GM12878 (cell line): Measurements from ENCODE around the gene FKBP6.

Experiments used
- ATF3 ChIP-seq: IDR thresholded peaks from 2 replicates; pipeline ENCODE4 v1.6.1; 2011; ENCODE audit warnings: low read depth, mild to moderate bottlenecking, low read length, moderate library complexity, borderline replicate concordance; ENCODE audit errors: extremely low read depth
- BCL11A ChIP-seq: IDR thresholded peaks from 2 replicates; pipeline ENCODE4 v1.6.1; 2011; ENCODE audit warnings: low read depth, low read length
- CREM ChIP-seq: IDR thresholded peaks from 2 replicates; pipeline ENCODE4 v1.6.1; 2014; ENCODE audit warnings: antibody characterized with exemption, low read depth
- CTCF ChIP-seq, 3 experiments: IDR thresholded peaks in 2 of 3; conservative IDR thresholded peaks in 1 of 3; 2 replicates each; pipeline ENCODE4 v1.5.1; 2011; ENCODE audit warnings: low read depth in 3 of 3, low read length in 3 of 3, mild to moderate bottlenecking in 3 of 3, control low read depth in 2 of 3, moderate library complexity in 2 of 3, inconsistent platforms in 1 of 3, mixed read lengths in 1 of 3; ENCODE audit not compliant: control insufficient read depth in 2 of 3, insufficient read depth in 1 of 3; ENCODE audit errors: extremely low read depth in 1 of 3
- EZH2 ChIP-seq: IDR thresholded peaks from 2 replicates; pipeline ENCODE4 v1.6.1; 2012; ENCODE audit warnings: low read depth, mild to moderate bottlenecking, control low read depth, inconsistent platforms, low read length, borderline replicate concordance; ENCODE audit not compliant: control insufficient read depth
- HDGF ChIP-seq: fragments of 450-650 bp; IDR thresholded peaks from 2 replicates; pipeline ENCODE4 v1.6.1; 2016; ENCODE audit warnings: antibody characterized with exemption
- JUND ChIP-seq: IDR thresholded peaks from 2 replicates; pipeline ENCODE4 v1.6.1; 2012; ENCODE audit warnings: low read depth, mild to moderate bottlenecking, low read length, improper control_type of control experiment, moderate library complexity
- POLR2A ChIP-seq: IDR thresholded peaks from 2 replicates; pipeline ENCODE4 v1.6.1; 2011; ENCODE audit warnings: low read depth, mild to moderate bottlenecking, low read length
- RAD21 ChIP-seq: IDR thresholded peaks from 2 replicates; pipeline ENCODE4 v1.6.1; 2011; ENCODE audit warnings: mild to moderate bottlenecking, low read depth, low read length, moderate library complexity; ENCODE audit not compliant: insufficient read depth
- SMC3 ChIP-seq: IDR thresholded peaks from 2 replicates; pipeline ENCODE4 v1.6.1; 2011; ENCODE audit warnings: low read length, improper control_type of control experiment, borderline replicate concordance
- SREBF2 ChIP-seq: IDR thresholded peaks from 2 replicates; pipeline ENCODE4 v1.6.1; 2012; ENCODE audit warnings: mild to moderate bottlenecking, low read length
- TCF12 ChIP-seq: IDR thresholded peaks from 2 replicates; pipeline ENCODE4 v1.6.1; 2011; ENCODE audit warnings: low read depth, mild to moderate bottlenecking, low read length
- USF2 ChIP-seq: IDR thresholded peaks from 2 replicates; pipeline ENCODE4 v1.6.1; 2011; ENCODE audit warnings: low read depth, low read length, improper control_type of control experiment, borderline replicate concordance

GRCh38 chr7:73366990-73367389 lies 39.0 kb downstream of the FKBP6 start:
- TF ChIP-seq JUND (no peak), RAD21 (no peak), SMC3 (no peak), CTCF (IDR thresholded peaks at IDR 0.05 in 2 of 3, conservative IDR thresholded peaks at IDR 0.05 in 1 of 3; ENCODE audit: control insufficient read depth in 2 of 3, extremely low read depth in 1 of 3, insufficient read depth in 1 of 3, low read depth in 3 of 3, low read length in 3 of 3) (no peak), HDGF (no peak), POLR2A (no peak), USF2 (no peak), TCF12 (no peak), ATF3 (no peak), EZH2 (no peak), BCL11A (no peak), SREBF2 (no peak), CREM (no peak)
